ENCODE data around the gene CLINT1.

The CLINT1 gene

GRCh38 chr5:157858527-157859226 is at the start of gene CLINT1:
Gene CLINT1 (minus strand): TSS chr5:157859145. CDS start chr5:157858970, 175 bp downstream.
- Histone ChIP-seq H3K9me3 (ENCODE audit: control insufficient read depth, low read length) (no peaks in the 10 kb centered on the region), H3K4me3 (ENCODE audit: low read length) (peak within 1 kb of the TSS; percentile 94), H3K27me3 (replicated peaks; ENCODE audit: control insufficient read depth, insufficient read depth, low read length) (no peaks in the 10 kb centered on the region), H3K9ac (ENCODE audit: low read length) (peak within 1 kb of the TSS; percentile 95), H3K36me3 (ENCODE audit: control insufficient read depth, insufficient read depth, low read length, severe bottlenecking) (no peaks in the 10 kb centered on the region), H3K4me1 (ENCODE audit: control insufficient read depth, insufficient read depth, low read length) (peaks cover 28% of the 10 kb centered on the region)
- peak; percentile 96 for DNase-seq (ENCODE audit: low read depth)

- no peaks in the 10 kb centered on the region for H3K9me3 ChIP-seq (ENCODE audit: control insufficient read depth, low read length)
- H3K36me3 ChIP-seq (ENCODE audit: control insufficient read depth, insufficient read depth, low read length, severe bottlenecking): no peaks in the 10 kb centered on the region
- no peaks in the 10 kb centered on the region for H3K27me3 ChIP-seq (replicated peaks; ENCODE audit: control insufficient read depth, insufficient read depth, low read length)
- H3K9ac ChIP-seq (ENCODE audit: low read length): no peak overlapping the region
- no peak for DNase-seq (ENCODE audit: low read depth)
- H3K4me3 ChIP-seq (ENCODE audit: low read length): no peak overlapping the region
- H3K4me1 ChIP-seq (ENCODE audit: control insufficient read depth, insufficient read depth, low read length): peaks cover 4% of the 10 kb centered on the region
Observed at GRCh38 chr5:157908459-157908858, 49.5 kb upstream of the CLINT1 start.

- no peaks in the 10 kb centered on the region for H3K27me3 ChIP-seq (replicated peaks; ENCODE audit: control insufficient read depth, insufficient read depth, low read length)
- H3K4me1 ChIP-seq (ENCODE audit: control insufficient read depth, insufficient read depth, low read length): no peaks in the 10 kb centered on the region
- H3K36me3 ChIP-seq (ENCODE audit: control insufficient read depth, insufficient read depth, low read length, severe bottlenecking): no peaks in the 10 kb centered on the region
- no peaks in the 10 kb centered on the region for H3K9me3 ChIP-seq (ENCODE audit: control insufficient read depth, low read length)
- H3K9ac ChIP-seq (ENCODE audit: low read length): no peak overlapping the region
- H3K4me3 ChIP-seq (ENCODE audit: low read length): no peak overlapping the region
- no peak for DNase-seq (ENCODE audit: low read depth)
Observed at GRCh38 chr5:157907479-157907878, 48.5 kb upstream of the CLINT1 start.

GRCh38 chr5:157903117-157903450 is 44.1 kb upstream of the CLINT1 start:
- Histone ChIP-seq H3K9me3 (ENCODE audit: control insufficient read depth, low read length) (no peaks in the 10 kb centered on the region), H3K27me3 (replicated peaks; ENCODE audit: control insufficient read depth, insufficient read depth, low read length) (no peaks in the 10 kb centered on the region), H3K36me3 (ENCODE audit: control insufficient read depth, insufficient read depth, low read length, severe bottlenecking) (no peaks in the 10 kb centered on the region), H3K4me1 (ENCODE audit: control insufficient read depth, insufficient read depth, low read length) (no peaks in the 10 kb centered on the region), H3K9ac (ENCODE audit: low read length) (no peak overlapping the region), H3K4me3 (ENCODE audit: low read length) (no peak overlapping the region)
- peak; percentile 23 for DNase-seq (ENCODE audit: low read depth)

GRCh38 chr5:157902449-157903116 is 43.6 kb upstream of the CLINT1 start:
- Histone ChIP-seq H3K27me3 (replicated peaks; ENCODE audit: control insufficient read depth, insufficient read depth, low read length) (no peaks in the 10 kb centered on the region), H3K9me3 (ENCODE audit: control insufficient read depth, low read length) (no peaks in the 10 kb centered on the region), H3K9ac (ENCODE audit: low read length) (no peak overlapping the region), H3K36me3 (ENCODE audit: control insufficient read depth, insufficient read depth, low read length, severe bottlenecking) (no peaks in the 10 kb centered on the region), H3K4me1 (ENCODE audit: control insufficient read depth, insufficient read depth, low read length) (no peaks in the 10 kb centered on the region), H3K4me3 (ENCODE audit: low read length) (no peak overlapping the region)
- no peak for DNase-seq (ENCODE audit: low read depth)

GRCh38 chr5:157900644-157901043 is 41.7 kb upstream of the CLINT1 start:
- DNase-seq (ENCODE audit: low read depth): no peak
- no peaks in the 10 kb centered on the region for H3K27me3 ChIP-seq (replicated peaks; ENCODE audit: control insufficient read depth, insufficient read depth, low read length)
- no peak overlapping the region for H3K4me3 ChIP-seq (ENCODE audit: low read length)
- H3K4me1 ChIP-seq (ENCODE audit: control insufficient read depth, insufficient read depth, low read length): no peaks in the 10 kb centered on the region
- H3K36me3 ChIP-seq (ENCODE audit: control insufficient read depth, insufficient read depth, low read length, severe bottlenecking): no peaks in the 10 kb centered on the region
- no peak overlapping the region for H3K9ac ChIP-seq (ENCODE audit: low read length)
- no peaks in the 10 kb centered on the region for H3K9me3 ChIP-seq (ENCODE audit: control insufficient read depth, low read length)

- Histone ChIP-seq H3K4me3 (ENCODE audit: low read length) (no peak overlapping the region), H3K9ac (ENCODE audit: low read length) (no peak overlapping the region), H3K36me3 (ENCODE audit: control insufficient read depth, insufficient read depth, low read length, severe bottlenecking) (no peaks in the 10 kb centered on the region), H3K4me1 (ENCODE audit: control insufficient read depth, insufficient read depth, low read length) (peaks cover 5% of the 10 kb centered on the region), H3K9me3 (ENCODE audit: control insufficient read depth, low read length) (no peaks in the 10 kb centered on the region), H3K27me3 (replicated peaks; ENCODE audit: control insufficient read depth, insufficient read depth, low read length) (no peaks in the 10 kb centered on the region)
- no peak for DNase-seq (ENCODE audit: low read depth)
Observed at GRCh38 chr5:157893611-157894010, 34.7 kb upstream of the CLINT1 start.

- H3K4me3 ChIP-seq (ENCODE audit: low read length): no peak overlapping the region
Observed at GRCh38 chr5:157892974-157893373, 34.0 kb upstream of the CLINT1 start.

GRCh38 chr5:157890836-157891597 is 32.1 kb upstream of the CLINT1 start:
- Histone ChIP-seq H3K9ac (ENCODE audit: low read length) (no peak overlapping the region), H3K4me3 (ENCODE audit: low read length) (no peak overlapping the region), H3K9me3 (ENCODE audit: control insufficient read depth, low read length) (no peaks in the 10 kb centered on the region), H3K27me3 (replicated peaks; ENCODE audit: control insufficient read depth, insufficient read depth, low read length) (no peaks in the 10 kb centered on the region), H3K36me3 (ENCODE audit: control insufficient read depth, insufficient read depth, low read length, severe bottlenecking) (no peaks in the 10 kb centered on the region), H3K4me1 (ENCODE audit: control insufficient read depth, insufficient read depth, low read length) (peaks cover 5% of the 10 kb centered on the region)
- no peak for DNase-seq (ENCODE audit: low read depth)

More at GRCh38 chr5:157892974-157893373, 34.0 kb upstream of the CLINT1 start:
- peaks cover 5% of the 10 kb centered on the region for H3K4me1 ChIP-seq (ENCODE audit: control insufficient read depth, insufficient read depth, low read length)
- H3K9ac ChIP-seq (ENCODE audit: low read length): no peak overlapping the region
- H3K27me3 ChIP-seq (replicated peaks; ENCODE audit: control insufficient read depth, insufficient read depth, low read length): no peaks in the 10 kb centered on the region
- H3K36me3 ChIP-seq (ENCODE audit: control insufficient read depth, insufficient read depth, low read length, severe bottlenecking): no peaks in the 10 kb centered on the region
- no peak for DNase-seq (ENCODE audit: low read depth)
- no peaks in the 10 kb centered on the region for H3K9me3 ChIP-seq (ENCODE audit: control insufficient read depth, low read length)

GRCh38 chr5:157888814-157889532 is 30.0 kb upstream of the CLINT1 start:
- no peaks in the 10 kb centered on the region for H3K36me3 ChIP-seq (ENCODE audit: control insufficient read depth, insufficient read depth, low read length, severe bottlenecking)
- no peak overlapping the region for H3K9ac ChIP-seq (ENCODE audit: low read length)
- no peak for DNase-seq (ENCODE audit: low read depth)
- H3K9me3 ChIP-seq (ENCODE audit: control insufficient read depth, low read length): no peaks in the 10 kb centered on the region
- H3K4me1 ChIP-seq (ENCODE audit: control insufficient read depth, insufficient read depth, low read length): peaks cover 11% of the 10 kb centered on the region
- H3K27me3 ChIP-seq (replicated peaks; ENCODE audit: control insufficient read depth, insufficient read depth, low read length): no peaks in the 10 kb centered on the region
- no peak overlapping the region for H3K4me3 ChIP-seq (ENCODE audit: low read length)
